ENCODE data around the gene FIBP. TPM values are rescaled to one million over a fixed set of nuclear protein-coding genes. Genes with fewer than 3 reads are reported as not detected.

The FIBP gene
- total and polyA plus RNA-seq, 2 donors (not counting 3 experiments of a cell fraction or from before 2014, with no cell fraction given): 105 to 162 TPM

GRCh38 chr11:65890324-65891218, 2.3 kb upstream of the FIBP start, which contains the start of gene CCDC85B:
CCDC85B (plus strand) TSS chr11:65890673; CDS start chr11:65890784, 111 bp downstream.
- DNase-seq (ENCODE audit: low read depth, low spot score): peak; percentile 96
- intact Hi-C loops (cut with micrococcal nuclease): loop anchor here (1.0 kb wide), 2 partner anchors 9 to 71 kb away; partner anchors contain the start of gene SART1
- Histone ChIP-seq H2AFZ (ENCODE audit: low read depth, low read length) (no peak within 1 kb of the TSS), H3K36me3 (ENCODE audit: control insufficient read depth in 2 of 2, extremely low read depth in 1 of 2, insufficient read depth in 2 of 2, low read length in 2 of 2) (peaks cover 4 to 6% of the 10 kb centered on the region in 2 experiments), H3K27me3 (ENCODE audit: control insufficient read depth in 2 of 2, insufficient read depth in 2 of 2, low read length in 2 of 2) (no peaks in the 10 kb centered on the region), H3K4me3 (replicated peaks in 1 of 3; ENCODE audit: insufficient read depth in 1 of 3, low read depth in 1 of 3, low read length in 3 of 3) (peak within 1 kb of the TSS; percentile 56 to 92 (median 78)), H3K9me1 (replicated peaks; ENCODE audit: control insufficient read depth, extremely low read depth, insufficient read depth, low read length) (no peaks in the 10 kb centered on the region), H4K20me1 (replicated peaks; ENCODE audit: control insufficient read depth, extremely low read depth, insufficient read depth, low read length) (no peaks in the 10 kb centered on the region), H3K27ac (ENCODE audit: insufficient read depth, low read depth, low read length) (peak within 1 kb of the TSS; percentile 99), H3K4me1 (ENCODE audit: control insufficient read depth, extremely low read depth, insufficient read depth, low read length) (peaks cover 60% of the 10 kb centered on the region), H3K79me2 (ENCODE audit: control insufficient read depth, insufficient read depth, low read length) (peaks cover 56% of the 10 kb centered on the region), H3K4me2 (ENCODE audit: insufficient read depth, low read length) (peak within 1 kb of the TSS; percentile 88), H3K9ac (replicated peaks; ENCODE audit: extremely low read depth, insufficient read depth, low read length) (peak within 1 kb of the TSS; percentile 98), H3K9me3 (replicated peaks; ENCODE audit: control insufficient read depth, insufficient read depth, low read length) (no peaks in the 10 kb centered on the region)
- POLR2A ChIA-PET: interaction anchor here (0.5 to 6.7 kb wide), 11 partner anchors 10 to 1051 kb away, joined by 3 to 67 read pairs (median 4); partner anchors contain the start of genes BANF1, C11orf68, CFL1 and EIF1AD
- dilution Hi-C loops (cut with MboI; ENCODE audit: extremely low pct_ligation_motif_present, low sequenced_read_pairs): no loop called here
- peak; percentile 81 for FAIRE-seq
- CTCF ChIA-PET: interaction anchor here (0.7 to 6.7 kb wide), 18 partner anchors 9 to 178 kb away, joined by 3 to 75 read pairs (median 5); partner anchors contain the start of genes AP5B1, C11orf68, CFL1 and FOSL1
- TF ChIP-seq POLR2A (IDR thresholded peaks at IDR 0.05; ENCODE audit: low read depth, low read length): peak; percentile 96
- TF ChIP-seq EZH2 (IDR thresholded peaks at IDR 0.05; ENCODE audit: borderline replicate concordance, low read depth, low read length, severe bottlenecking): no peak
- no peak for TF ChIP-seq FOS (IDR thresholded peaks at IDR 0.05; ENCODE audit: borderline replicate concordance, insufficient read depth, low read length)
- TF ChIP-seq JUN (IDR thresholded peaks at IDR 0.05; ENCODE audit: borderline replicate concordance, insufficient read depth, insufficient read length, low read depth): no peak
- TF ChIP-seq CTCF (IDR thresholded peaks at IDR 0.05; ENCODE audit: extremely low read depth in 1 of 2, insufficient read depth in 1 of 2, low read depth in 1 of 2, low read length in 2 of 2): peak in 1 of 2 donors; percentile 11
- peak; percentile 99 for TF ChIP-seq POLR2AphosphoS5 (IDR thresholded peaks at IDR 0.05; ENCODE audit: insufficient read depth, low read depth, low read length)
- no peak for TF ChIP-seq GATA2 (IDR thresholded peaks at IDR 0.05; ENCODE audit: insufficient read depth, insufficient read length, low read depth, low read length)
- peak; percentile 15 for TF ChIP-seq MAX (IDR thresholded peaks at IDR 0.05; ENCODE audit: insufficient read depth, insufficient read length)
- peak; percentile 38 for TF ChIP-seq MYC (IDR thresholded peaks at IDR 0.05; ENCODE audit: low read depth, low read length)
- BruUV-seq (replicated peaks): no TSS peak
